GM18907 (cell line): Measurements from ENCODE around the gene KRTCAP2.

Experiments
- ATAC-seq: cut with Tn5 transposase; IDR thresholded peaks from one replicate; pipeline ENCODE4 v1.9.1; 2021; ENCODE audit warnings: mild to moderate bottlenecking, moderate library complexity; ENCODE audit not compliant: unreplicated experiment

Gene KRTCAP2

GRCh38 chr1:155184835-155185782 lies 12.0 kb upstream of the KRTCAP2 start:
- ATAC-seq = peak; percentile 86

- ATAC-seq = no peak
These were observed 11.3 kb upstream of the KRTCAP2 start for GRCh38 chr1:155184351-155184811.

GRCh38 chr1:155183775-155184221 lies 10.7 kb upstream of the KRTCAP2 start:
- ATAC-seq = no peak

- no peak for ATAC-seq
These were observed 9.0 kb upstream of the KRTCAP2 start for GRCh38 chr1:155182052-155182550.

- ATAC-seq = no peak
These were observed 8.4 kb upstream of the KRTCAP2 start for GRCh38 chr1:155181371-155182051.

GRCh38 chr1:155179112-155180031 lies 6.3 kb upstream of the KRTCAP2 start:
- ATAC-seq = no peak

- no peak for ATAC-seq
These were observed 5.5 kb upstream of the KRTCAP2 start for GRCh38 chr1:155178441-155179111.

- ATAC-seq = no peak
These were observed 4.8 kb upstream of the KRTCAP2 start for GRCh38 chr1:155177918-155178281.

- no peak for ATAC-seq
These were observed 4.3 kb upstream of the KRTCAP2 start for GRCh38 chr1:155177192-155177917.

GRCh38 chr1:155176544-155177071 lies 3.5 kb upstream of the KRTCAP2 start:
- peak; percentile 35 for ATAC-seq

- ATAC-seq = no peak
These were observed 2.8 kb upstream of the KRTCAP2 start for GRCh38 chr1:155175927-155176371.

- no peak for ATAC-seq
These were observed 2.3 kb upstream of the KRTCAP2 start for GRCh38 chr1:155175281-155175926.

GRCh38 chr1:155174324-155175280 lies 1.5 kb upstream of the KRTCAP2 start:
- no peak for ATAC-seq

- ATAC-seq = no peak
These were observed 597 bp upstream of the KRTCAP2 start, which contains the start of gene TRIM46 for GRCh38 chr1:155173478-155174323. Gene TRIM46, plus strand, starts transcription at chr1:155173849. Its CDS starts 118 bp downstream, at chr1:155173967.

- ATAC-seq = peak; percentile 22
These were observed 1.0 kb downstream of the KRTCAP2 start for GRCh38 chr1:155171836-155172731.
